Heart right ventricle (tissue), 16 donors: Measurements from ENCODE around the gene GOLGA8F. TPM values are rescaled to one million over a fixed set of nuclear protein-coding genes. Genes with fewer than 3 reads are reported as not detected.
A peak's percentile ranks its signal among the peaks of the same experiment; 100 is the strongest.
"Not testable (repeated sequence)": the region's sequence is repeated elsewhere in the genome, so short reads cannot be mapped to it uniquely, and the experiment has no call there.

ENCODE experiments used
- ATAC-seq, 8 donors: fragments of 200-7000 bp; cut with Tn5 transposase; one replicate each; pipeline ENCODE4 v1.9.1; 2020; ENCODE audit warnings: mild to moderate bottlenecking in 8 of 8, moderate library complexity in 8 of 8, moderate number of reproducible peaks in 1 of 8
- DNase-seq, 2 donors: peaks; one replicate each; pipeline ENCODE4 v3.0.0-alpha.2; 2020
- H3K27ac ChIP-seq, 10 donors: fragments of 200-600 bp; sonication (generic) in 2 of 10; one replicate each; pipeline versions ENCODE4 v1.5.0 to v1.8.0; 2020 to 2022; ENCODE audit warnings: mild to moderate bottlenecking in 3 of 10
- H3K27me3 ChIP-seq, 7 donors: fragments of 200-600 bp; one replicate each; pipeline ENCODE4 v1.8.0; 2021 to 2022; ENCODE audit warnings: mild to moderate bottlenecking in 2 of 7
- H3K36me3 ChIP-seq, 9 donors: fragments of 200-600 bp; sonication (generic) in 1 of 9; one replicate each; pipeline versions ENCODE4 v1.5.0 to v1.8.0; 2020 to 2022; ENCODE audit warnings: mild to moderate bottlenecking in 2 of 9
- H3K4me1 ChIP-seq, 9 donors: fragments of 200-600 bp; sonication (generic) in 1 of 9; one replicate each; pipeline versions ENCODE4 v1.5.0 to v1.8.0; 2020 to 2022; ENCODE audit warnings: mild to moderate bottlenecking in 4 of 9
- H3K4me3 ChIP-seq, 10 donors: fragments of 200-600 bp; sonication (generic) in 2 of 10; one replicate each; pipeline versions ENCODE4 v1.5.0 to v1.8.0; 2020 to 2022; ENCODE audit warnings: mild to moderate bottlenecking in 7 of 10, moderate library complexity in 2 of 10
- H3K9me3 ChIP-seq, 11 donors: fragments of 200-600 bp in 10 of 11; sonication (generic) in 2 of 11; one replicate each; pipeline versions ENCODE4 v1.5.0 to v1.8.0; 2013 to 2022; ENCODE audit warnings: mild to moderate bottlenecking in 2 of 11, control low read depth in 1 of 11, moderate library complexity in 1 of 11
- WGBS, 2 donors: extraction: QIAGEN DNeasy Blood & Tissue Kit; methylation state at CpG; one replicate each; pipeline ENCODE4 v1.1.7; 2013; ENCODE audit warnings: inconsistent platforms in 1 of 2; 5-methylcytosine and 5-hydroxymethylcytosine counted together
- intact Hi-C, 10 donors: fragments of 100-400 bp; cut with DNase I; formaldehyde crosslinking; loops; one replicate each; pipeline versions ENCODE4 v1.11.1 to v1.14.2; 2022
- long read RNA-seq, 3 donors: library from polyadenylated mRNA; unstranded; transcript quantifications; one replicate each; pipeline ENCODE4 v2.0.0, GENCODE V29; 2020 to 2021
- microRNA-seq, 2 donors: library from miRNA; unstranded; fragments of <30 nt; microRNA quantifications; one replicate each; pipeline ENCODE4 v1.2.0, GENCODE V29; 2021
- polyA plus RNA-seq, 2 donors: library from polyadenylated mRNA; stranded (reverse); fragments of 200-250 nt; gene quantifications; one replicate each; pipeline ENCODE4 v1.2.3, GENCODE V29; 2013
- total RNA-seq, 10 donors: library from RNA; stranded (reverse); fragmentation: NEBNext Ultra II Directional in 3 of 10; extraction: Animal tissue kit (Norgen Biotek cat#: 25700) in 3 of 10; gene quantifications; one replicate each; pipeline versions ENCODE4 v1.2.1 to v1.2.4, GENCODE V29; 2021 to 2023
- donor health status: Arrhythmogenic right ventricular cardiomyopathy.
- donor health status: ischemic (EF 13 %, LVEDD 7.1; RV severe dilation, severe dysfunction).
- donor health status: healthy with polysubstance abuse.
- donor health status: DM: no; HTN: yes; CAD: no.
- donor health status: DM: no; HTN: no; CAD: no.
- donor health status: ischemic (EF 25% LVEDD 6.9; RV normal size, moderate dysfunction).
- donor health status: ischemic (EF 25% LVEDD 5.7; RV mildly dilated, moderate dysfunction).
- donor health status: healthy.
- donor health status: DM: yes; HTN: yes; CAD: no.
- donor health status: Ischemic cardiomyopathy.
- donor health status: ischemic (EF 35%, LVEDD 5.7; RV mildly dilated, moderate dysfunction).
- donor health status: nonischemic (EF 11% LVEDD 7.7; RV severe dilation, severe dysfunction).
- donor health status: DM: yes; HTN: yes; CAD: no.
- donor health status: PGD.
- donor health status: ischemic (EF 29% LVEDD 5.4; RV normal size, mild dysfunction).
- donor health status: nonischemic (EF 23%, LVEDD 6.1; RV moderate dilation, normal function).

GOLGA8F gene
- total RNA-seq (not detected), polyA plus RNA-seq (not detected)
- long read RNA-seq, donor 1: 0 reads
- long read RNA-seq, donor 2: 0 reads
- long read RNA-seq, donor 3: 0 reads

DNA sequence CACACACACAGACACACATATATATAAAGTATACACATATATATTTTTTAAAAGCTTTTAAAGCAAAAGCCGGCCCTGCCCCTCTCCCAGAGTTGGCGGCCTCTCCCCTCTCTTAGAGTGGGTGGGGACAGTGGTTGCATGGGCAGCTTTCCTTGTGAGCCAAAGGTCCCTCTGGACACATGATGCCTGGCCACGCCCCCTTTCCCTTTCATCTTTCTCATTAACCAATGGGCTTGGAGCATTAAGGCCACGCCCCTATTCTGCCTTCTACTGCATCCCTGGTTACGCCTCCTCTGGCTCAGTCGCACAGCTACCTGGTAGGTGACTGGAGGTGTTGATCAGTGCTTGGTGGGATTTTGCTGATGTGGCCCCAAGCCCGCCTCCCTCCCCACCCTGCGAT, at the start of gene GOLGA8F:
TSS of gene GOLGA8F (plus strand) at position 301 of the 400 bp plus-strand sequence. CDS start at position 399, 98 bp downstream.
- H3K9me3 ChIP-seq, H3K4me1 ChIP-seq, ATAC-seq, H3K4me3 ChIP-seq, H3K27me3 ChIP-seq, H3K27ac ChIP-seq, intact Hi-C loops, H3K36me3 ChIP-seq, DNase-seq: not testable (repeated sequence)
- WGBS, 2 donors: no CpG with 5 or more reads among the region's 8 CpGs

DNA sequence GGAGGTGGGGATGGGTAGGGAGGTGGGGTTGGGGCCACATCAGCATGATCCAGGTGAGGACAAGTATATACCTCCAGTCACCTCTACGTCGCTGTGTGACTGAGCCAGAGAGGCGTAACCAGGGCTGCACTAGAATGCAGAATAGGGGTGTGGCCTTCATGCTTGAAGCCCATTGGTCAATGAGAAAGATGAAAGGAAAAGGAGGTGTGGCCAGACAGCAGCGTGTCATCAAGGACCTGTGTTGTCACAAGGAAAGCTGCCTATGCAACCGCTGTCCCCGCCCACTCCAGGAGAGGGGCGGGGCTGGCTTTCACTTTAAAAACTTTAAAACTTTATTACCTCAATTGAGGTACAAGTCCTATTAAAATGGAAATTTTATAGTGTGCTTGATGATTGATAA, 20.5 kb upstream of the GOLGA8F start, which contains the start of gene GOLGA6L24:
TSS of gene GOLGA6L24 (minus strand) at position 101 of the 400 bp plus-strand sequence. CDS start at position 40, 61 bp downstream.
- WGBS, 2 donors: no CpG with 5 or more reads among the region's 7 CpGs
- H3K36me3 ChIP-seq, intact Hi-C loops, H3K4me1 ChIP-seq, H3K9me3 ChIP-seq, DNase-seq, H3K27me3 ChIP-seq, ATAC-seq, H3K27ac ChIP-seq, H3K4me3 ChIP-seq: not testable (repeated sequence)

- H3K4me1 ChIP-seq, H3K9me3 ChIP-seq, H3K27me3 ChIP-seq, ATAC-seq, H3K4me3 ChIP-seq, H3K36me3 ChIP-seq, H3K27ac ChIP-seq, intact Hi-C loops: not testable (repeated sequence)
- 88 to 89% methylated on average over 5 to 10 of the region's 17 CpGs for WGBS, 2 donors
- peak in 1 of 2 donors; percentile 1 for DNase-seq
Measured at GRCh38 chr15:28365502-28365901, 13.0 kb upstream of the GOLGA8F start.

DNA sequence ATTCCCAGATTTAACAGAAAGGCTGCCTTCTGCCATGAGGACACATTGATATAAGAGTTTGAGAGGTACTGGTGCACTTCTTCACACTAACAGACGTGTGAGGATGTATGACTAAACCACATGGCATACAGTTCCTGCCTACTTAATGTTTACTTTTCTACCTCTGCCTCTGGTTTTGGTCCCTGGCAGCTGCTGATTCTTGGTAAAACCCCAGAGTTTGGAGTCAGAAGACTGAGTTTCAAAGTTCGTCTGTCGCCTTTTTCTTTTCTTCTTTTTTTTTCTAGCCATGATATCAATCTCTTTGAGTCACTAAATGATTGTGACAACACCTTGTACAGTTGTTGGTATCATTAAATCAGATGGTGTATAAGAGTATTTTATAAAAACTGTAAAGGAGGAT, 1.6 kb downstream of the GOLGA8F start:
- H3K27ac ChIP-seq, H3K36me3 ChIP-seq, H3K9me3 ChIP-seq, ATAC-seq, intact Hi-C loops, DNase-seq, H3K4me1 ChIP-seq, H3K27me3 ChIP-seq, H3K4me3 ChIP-seq: not testable (repeated sequence)
- 78 to 93% methylated on average over 2 of the region's 3 CpGs for whole genome bisulfite sequencing, 2 donors

DNA sequence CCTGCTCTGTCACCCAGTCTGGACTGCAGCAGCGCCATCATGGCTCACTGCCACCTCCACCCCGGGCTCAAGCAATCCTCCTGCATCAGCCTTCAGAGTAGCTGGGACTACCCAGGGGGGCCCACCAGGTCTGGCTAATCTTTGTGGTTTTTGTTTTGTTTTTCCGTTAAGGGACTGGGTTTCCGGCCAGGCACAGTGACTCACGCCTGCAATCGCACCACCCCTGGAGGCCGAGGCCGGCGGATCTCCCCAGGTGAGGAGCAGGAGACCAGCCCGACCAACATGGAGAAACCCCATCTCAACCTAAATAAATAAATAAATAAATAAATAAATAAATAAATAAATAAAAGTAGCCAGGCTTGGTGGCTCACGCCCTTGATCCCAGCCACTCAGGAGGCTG, 17.6 kb downstream of the GOLGA8F start:
- H3K27ac ChIP-seq, intact Hi-C loops, H3K4me1 ChIP-seq, DNase-seq, H3K4me3 ChIP-seq, ATAC-seq, H3K9me3 ChIP-seq, H3K36me3 ChIP-seq, H3K27me3 ChIP-seq: not testable (repeated sequence)
- WGBS, 2 donors: 75 to 93% methylated on average over 2 of the region's 11 CpGs

DNA sequence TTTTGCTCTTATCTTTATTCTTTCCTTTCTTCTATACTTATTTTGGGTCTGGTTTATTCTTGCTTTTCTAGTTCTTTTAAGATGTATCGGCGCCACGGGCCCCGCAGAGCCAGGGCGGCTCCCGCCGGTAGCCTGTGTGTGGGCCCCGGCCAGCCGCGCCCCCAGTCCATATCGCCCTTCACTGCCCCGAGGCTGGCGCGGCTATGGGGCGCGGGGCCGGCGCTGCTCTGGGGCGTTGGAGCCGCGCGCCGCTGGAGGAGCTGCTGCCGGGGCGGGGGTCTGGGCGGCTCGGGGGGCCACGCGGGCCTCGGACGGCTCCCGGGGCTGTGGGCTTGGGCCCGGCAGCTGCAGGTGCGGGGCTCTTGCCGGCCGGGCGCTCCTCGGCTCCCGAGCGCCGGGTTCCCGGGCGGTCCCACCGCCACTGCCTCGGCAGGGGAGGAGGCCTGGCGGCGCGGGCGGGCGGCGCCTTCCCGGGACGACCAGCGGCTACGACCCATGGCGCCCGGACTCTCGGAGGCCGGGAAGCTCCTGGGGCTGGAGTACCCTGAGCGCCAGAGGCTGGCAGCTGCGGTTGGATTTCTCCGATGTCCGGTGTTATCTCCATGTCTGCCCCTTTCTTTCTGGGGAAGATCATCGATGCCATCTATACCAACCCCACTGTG, 24.4 kb downstream of the GOLGA8F start:
- DNase-seq, H3K4me1 ChIP-seq, H3K27ac ChIP-seq, H3K4me3 ChIP-seq, H3K9me3 ChIP-seq, intact Hi-C loops, H3K36me3 ChIP-seq, H3K27me3 ChIP-seq: not testable (repeated sequence)
- ATAC-seq: peak in 4 of 8 donors; percentile 43 to 80 (median 62)
- WGBS, 2 donors: no CpG with 5 or more reads among the region's 64 CpGs

- H3K27me3 ChIP-seq, intact Hi-C loops, H3K4me3 ChIP-seq, H3K4me1 ChIP-seq, DNase-seq, H3K36me3 ChIP-seq, H3K27ac ChIP-seq, H3K9me3 ChIP-seq: not testable (repeated sequence)
- WGBS, 2 donors: 75 to 87% methylated on average over 1 of the region's 3 CpGs
- ATAC-seq: peak in 1 of 8 donors; percentile 52
Measured at GRCh38 chr15:28420470-28420869, 42.0 kb downstream of the GOLGA8F start.

DNA sequence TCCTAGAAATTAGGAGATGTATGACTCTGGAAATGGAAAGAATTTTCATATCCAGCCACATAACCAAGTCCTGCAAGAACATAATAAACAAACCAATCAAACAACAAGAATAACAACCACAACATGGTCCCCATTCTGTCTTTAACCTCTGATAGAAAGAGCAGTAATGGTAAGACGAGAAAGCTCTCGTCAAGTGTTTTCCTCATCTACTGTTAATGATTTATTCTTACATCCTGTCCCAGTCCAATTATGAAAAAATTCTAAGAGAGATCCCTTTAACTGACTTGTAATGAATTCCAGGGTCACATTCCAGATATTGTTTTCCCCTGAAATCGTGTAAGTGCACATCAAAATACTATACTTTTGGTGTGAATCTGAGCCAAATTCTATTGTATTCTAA, 57.1 kb downstream of the GOLGA8F start:
- H3K27ac ChIP-seq, H3K27me3 ChIP-seq, H3K4me3 ChIP-seq, DNase-seq, H3K9me3 ChIP-seq, H3K4me1 ChIP-seq, H3K36me3 ChIP-seq, ATAC-seq, intact Hi-C loops: not testable (repeated sequence)
- no CpG with 5 or more reads among the region's 3 CpGs for WGBS, 2 donors

Small RNAs within 50 kb of the gene (microRNA-seq; reads per million reads assigned to microRNA genes)
- 0 reads per million in 2 donors for gene MIR4509-2

Other genes with a start within 250 kb of the GOLGA8F start
- gene HERC2, start 56.5 kb upstream of the GOLGA8F start, total RNA-seq: 10 to 100 TPM; 54.0 to 77.0 (median 62.3) TPM
- gene HERC2, start 56.5 kb upstream of the GOLGA8F start, polyA plus RNA-seq: 10 to 100 TPM; 24.4 to 41.4 TPM
- gene GOLGA6L24, start 20.6 kb upstream of the GOLGA8F start, total RNA-seq: not detected
- not detected for gene GOLGA6L24, start 20.6 kb upstream of the GOLGA8F start, polyA plus RNA-seq
- not detected for gene GOLGA8G, start 154.3 kb downstream of the GOLGA8F start, total RNA-seq
- not detected for gene GOLGA8G, start 154.3 kb downstream of the GOLGA8F start, polyA plus RNA-seq
- not detected for gene GOLGA6L25, start 174.9 kb downstream of the GOLGA8F start, total RNA-seq
- gene GOLGA6L25, start 174.9 kb downstream of the GOLGA8F start, polyA plus RNA-seq: not detected